Activated T-cell treated with anti-CD3 and anti-CD28 coated beads for 4 hours (primary cell): ENCODE data around the gene POC1B.

Experiments
- DNase-seq: peaks from one replicate; pipeline ENCODE4 v3.0.0-alpha.2; 2020

The POC1B gene

DNA sequence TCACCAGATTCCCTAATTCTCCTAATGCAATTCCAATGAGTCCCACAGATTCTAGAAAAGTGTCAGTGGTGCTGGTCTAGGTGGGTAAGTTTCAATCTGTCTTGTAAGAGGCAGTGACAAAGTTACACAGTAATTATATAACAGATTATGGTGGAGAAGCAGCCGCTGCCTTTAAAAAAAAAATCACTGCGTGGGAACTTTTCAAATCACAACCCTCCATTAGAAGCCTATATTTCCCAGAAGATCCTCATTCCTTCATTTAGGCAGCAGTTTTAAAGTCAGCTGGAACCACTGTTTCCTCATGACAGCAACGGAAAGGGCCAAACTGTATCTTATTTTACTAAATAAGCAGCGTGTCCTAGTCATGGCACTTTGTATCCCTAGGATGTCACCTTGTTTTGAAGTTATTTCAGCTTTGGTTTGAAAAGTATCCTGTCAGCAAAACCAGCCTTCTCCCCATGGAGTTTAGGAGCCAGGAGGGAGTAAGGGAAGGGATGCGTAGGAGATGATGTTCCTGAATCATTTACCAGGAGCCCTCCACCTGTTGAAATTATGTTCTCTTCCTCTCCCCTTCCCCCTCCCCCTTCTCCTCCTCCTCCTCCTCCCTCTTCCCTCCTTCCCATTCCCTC is 145.9 kb downstream of the POC1B start:
- no peak for DNase-seq

DNA sequence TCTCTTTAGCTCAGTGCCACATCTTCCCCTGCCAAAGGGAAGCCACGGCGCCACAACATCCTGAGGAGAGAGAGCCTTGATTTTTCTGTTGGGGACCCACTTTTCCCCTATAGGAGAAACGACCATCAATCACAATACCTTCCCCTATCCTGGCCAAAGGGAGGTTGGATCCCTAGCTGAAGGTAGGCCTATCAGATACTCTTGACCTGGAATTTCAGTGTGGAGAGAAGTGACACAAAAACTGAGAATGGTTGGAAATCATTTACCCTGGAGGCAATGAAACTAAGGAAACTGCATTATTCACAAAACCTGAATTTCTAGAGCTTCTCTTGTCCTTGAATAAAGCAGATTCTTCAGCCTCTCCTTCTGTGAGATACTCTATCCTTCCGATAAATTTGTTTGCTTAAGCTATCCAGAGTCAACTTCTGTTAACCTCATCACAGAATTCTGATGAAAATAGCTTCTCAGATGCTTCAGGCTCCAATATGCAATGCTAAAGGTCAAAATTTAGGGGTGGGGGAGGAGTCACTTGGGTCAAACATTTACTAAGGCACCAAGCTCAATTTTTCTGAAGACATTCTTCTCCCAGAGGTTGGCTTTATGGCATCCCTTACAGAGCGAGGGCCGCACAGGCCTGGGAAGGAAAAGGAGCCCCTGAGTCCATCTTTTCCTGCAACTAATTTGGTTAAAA is 146.6 kb downstream of the POC1B start:
- no peak for DNase-seq

DNA sequence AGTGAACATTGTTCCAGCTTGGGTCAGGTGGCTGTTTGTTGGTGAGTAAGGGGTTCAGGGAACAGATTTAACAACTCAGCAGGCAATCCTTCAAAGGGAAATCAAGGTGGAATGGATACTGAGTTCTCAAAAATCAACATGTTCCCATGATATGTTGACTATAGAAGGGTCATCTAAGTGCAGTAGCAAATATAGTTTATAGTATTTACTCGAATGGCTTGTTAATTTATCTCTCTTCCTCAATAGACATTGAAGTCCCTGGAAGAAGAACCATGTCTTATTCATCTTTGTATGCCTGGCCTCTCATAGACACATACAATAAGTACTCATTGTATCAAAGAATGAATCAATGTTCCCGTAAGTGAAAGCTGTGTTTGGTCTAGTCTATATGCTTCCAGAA is 149.0 kb downstream of the POC1B start:
- no peak for DNase-seq

DNA sequence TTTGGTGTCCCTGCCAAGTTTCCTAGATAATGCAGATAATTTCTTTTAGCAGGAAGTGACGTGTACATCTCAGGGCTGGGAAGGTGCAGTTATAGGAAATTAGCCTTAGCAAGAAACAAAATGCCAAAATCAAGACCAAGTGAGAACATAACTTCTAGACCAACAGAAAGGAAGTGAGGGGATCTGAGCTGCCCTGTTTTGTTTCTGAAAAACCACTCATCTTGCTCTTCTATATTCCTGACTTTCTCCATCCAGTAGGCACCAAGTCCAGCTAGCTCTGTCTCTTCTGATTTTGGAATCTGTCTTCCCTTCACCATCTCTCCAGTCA is 149.7 kb downstream of the POC1B start:
- DNase-seq = no peak

DNA sequence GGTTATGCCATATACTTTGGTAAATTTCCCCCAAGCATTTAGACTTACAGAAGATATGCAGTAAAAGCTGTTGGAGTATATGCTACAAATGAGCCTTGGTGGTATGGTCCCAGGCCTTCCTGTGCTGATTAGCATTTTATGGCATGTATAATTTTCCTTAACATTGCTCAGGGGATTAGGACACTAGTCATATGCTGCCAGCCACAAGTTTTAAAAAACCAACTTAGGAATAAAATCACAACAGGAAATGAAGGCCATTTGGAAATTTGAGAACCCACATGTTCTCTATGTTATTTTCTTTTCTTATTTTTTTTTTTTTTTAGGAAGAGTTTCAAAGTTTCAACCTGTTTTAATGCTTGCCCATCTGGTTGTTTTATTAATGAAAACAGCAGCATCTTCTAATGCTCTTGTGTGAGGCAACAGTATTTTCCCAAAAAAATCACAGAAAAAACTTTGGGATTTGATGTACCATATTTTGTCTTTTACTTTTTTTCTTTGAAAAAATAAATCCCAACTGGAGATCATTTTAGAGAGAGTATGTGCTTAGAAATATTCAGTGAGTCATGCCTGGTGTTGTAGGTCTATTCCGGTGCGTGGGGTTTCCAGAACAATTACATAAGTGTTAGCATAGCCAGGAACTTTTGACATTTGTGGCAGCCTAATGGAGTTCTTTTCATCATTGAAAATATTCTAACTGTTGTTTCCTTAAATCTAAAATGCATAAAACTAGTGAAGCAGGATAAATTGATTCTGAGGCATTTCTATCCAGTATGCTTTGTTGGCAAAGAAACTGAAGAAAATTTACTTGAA is 151.9 kb downstream of the POC1B start:
- DNase-seq = no peak

DNA sequence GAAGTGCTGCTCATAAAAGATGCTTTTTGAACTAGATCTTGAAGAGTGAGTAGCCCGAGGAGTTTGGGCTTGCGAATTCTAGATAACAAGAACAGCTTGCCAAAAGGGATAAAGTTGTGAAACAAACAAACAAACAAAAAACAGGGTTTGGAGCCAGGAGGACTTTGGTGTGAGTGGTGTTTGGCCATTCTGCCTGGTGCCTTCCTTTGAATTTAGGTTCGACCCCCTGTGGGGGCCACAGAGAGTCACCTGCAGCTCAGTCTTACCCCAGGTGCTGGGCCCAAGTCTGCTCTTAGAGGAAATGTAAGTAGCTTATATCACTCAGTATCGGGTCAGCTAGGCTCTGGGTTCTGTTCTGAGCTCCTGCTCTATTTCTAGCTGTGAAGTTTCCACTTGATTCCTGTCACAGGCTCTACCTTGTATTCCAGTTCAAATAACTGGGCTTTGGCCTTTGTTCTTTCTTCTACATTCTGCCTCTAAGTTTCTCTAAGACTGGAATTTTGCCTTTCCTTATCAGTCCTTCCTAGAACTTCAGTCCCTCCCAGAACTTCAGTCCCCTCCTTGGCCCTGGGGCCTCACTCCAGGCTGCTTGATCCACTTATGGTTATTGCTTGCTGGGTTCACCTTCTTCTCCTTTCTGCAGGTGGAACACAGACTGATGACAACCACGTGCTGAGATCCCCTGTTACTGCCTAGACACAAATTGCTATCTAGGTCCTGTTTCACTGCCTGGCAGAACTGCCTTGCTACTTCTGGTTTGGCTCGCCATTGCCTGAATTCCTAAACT is 153.1 kb downstream of the POC1B start:
- no peak for DNase-seq

DNA sequence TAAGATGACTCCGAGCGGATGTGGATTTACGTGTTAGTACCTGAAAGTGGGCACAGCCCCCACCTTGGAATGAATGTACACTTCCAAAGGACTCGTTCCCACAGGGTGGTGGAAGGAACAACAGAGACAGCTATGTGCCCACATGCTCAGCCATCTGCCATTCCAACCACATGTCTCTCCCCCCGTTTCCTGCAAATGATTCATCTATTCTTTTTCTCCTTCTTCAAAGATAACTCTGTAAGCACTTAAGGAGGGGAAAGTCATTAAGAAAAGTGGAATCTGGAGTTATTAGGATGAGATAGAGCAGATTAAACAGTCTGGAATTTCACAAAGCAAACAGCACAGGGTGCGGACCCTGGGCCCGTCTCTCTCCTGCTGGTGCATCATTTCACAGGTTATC is 155.0 kb downstream of the POC1B start:
- DNase-seq = no peak

DNA sequence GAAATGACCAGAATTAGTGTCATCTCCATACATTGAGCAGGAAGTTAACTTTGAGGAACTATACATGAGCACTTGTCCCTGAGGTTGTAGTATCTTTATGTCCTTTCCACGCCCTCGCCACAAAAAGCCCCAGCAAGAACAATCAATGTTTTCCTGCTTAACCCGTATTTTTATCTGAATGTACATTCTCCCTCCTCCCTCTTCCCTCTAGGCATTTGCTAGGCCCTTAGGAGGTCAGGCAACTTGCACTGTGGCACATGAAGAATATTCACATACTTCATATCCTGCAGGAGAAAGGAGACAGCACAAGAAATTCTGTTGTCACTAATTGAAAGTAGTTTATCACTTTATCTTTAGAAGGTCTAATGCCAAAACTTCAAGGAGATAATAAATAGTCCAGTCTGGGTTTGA is 155.4 kb downstream of the POC1B start:
- no peak for DNase-seq
